PFSK-1 (cell line): Measurements from ENCODE around the gene SIPA1L3.

Experiments
- FOXP2 ChIP-seq: optimal IDR thresholded peaks from 2 replicates; pipeline ENCODE3; 2011; ENCODE audit warnings: borderline replicate concordance, control low read depth, inconsistent platforms; ENCODE audit not compliant: insufficient read depth; ENCODE audit errors: extremely low read length, extremely low read depth
- POLR2AphosphoS5 ChIP-seq: IDR thresholded peaks from 2 replicates; pipeline ENCODE4 v1.6.1; 2012; ENCODE audit warnings: low read depth, mild to moderate bottlenecking, control low read depth, low read length, moderate library complexity
- SIN3A ChIP-seq: IDR thresholded peaks from 2 replicates; pipeline ENCODE4 v1.6.1; 2012; ENCODE audit warnings: mild to moderate bottlenecking, low read length, moderate library complexity, borderline replicate concordance; ENCODE audit not compliant: insufficient read depth
- TAF1 ChIP-seq: IDR thresholded peaks from 2 replicates; pipeline ENCODE4 v1.6.1; 2012; ENCODE audit warnings: low read length, control low read depth, borderline replicate concordance; ENCODE audit not compliant: insufficient read depth
- TF ChIP-seq, protein P1 (sequence below), 2 experiments: IDR thresholded peaks; 2 replicates each; pipeline versions ENCODE4 v1.6.1 to v1.8.0; 2011 to 2012; ENCODE audit warnings: low read depth in 2 of 2, low read length in 2 of 2, control low read depth in 1 of 2, inconsistent platforms in 1 of 2, mild to moderate bottlenecking in 1 of 2, moderate library complexity in 1 of 2; ENCODE audit not compliant: insufficient read depth in 1 of 2

The SIPA1L3 gene

DNA sequence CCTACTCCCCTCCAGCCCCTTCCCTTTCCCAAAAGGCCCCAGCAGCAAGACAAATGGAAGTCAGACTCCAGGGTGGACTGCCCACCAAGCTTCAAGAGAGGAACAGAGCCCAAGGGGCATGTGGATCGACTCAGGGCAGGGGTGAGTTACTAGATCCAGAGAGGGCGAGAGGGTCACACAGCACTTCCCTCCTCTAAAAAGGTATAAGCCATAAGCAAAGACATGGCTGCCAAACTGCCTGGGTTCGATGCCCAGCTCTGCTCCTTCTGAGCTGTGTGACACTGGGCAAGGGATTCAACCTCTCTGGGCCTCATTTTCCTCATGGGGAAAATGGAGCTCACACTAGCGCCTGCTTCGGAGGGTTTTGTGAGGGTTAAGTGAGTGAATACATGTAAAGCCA lies 345.4 kb downstream of the SIPA1L3 start:
- no peak for TF ChIP-seq SIN3A
- TF ChIP-seq TAF1: no peak
- TF ChIP-seq, protein P1, sequence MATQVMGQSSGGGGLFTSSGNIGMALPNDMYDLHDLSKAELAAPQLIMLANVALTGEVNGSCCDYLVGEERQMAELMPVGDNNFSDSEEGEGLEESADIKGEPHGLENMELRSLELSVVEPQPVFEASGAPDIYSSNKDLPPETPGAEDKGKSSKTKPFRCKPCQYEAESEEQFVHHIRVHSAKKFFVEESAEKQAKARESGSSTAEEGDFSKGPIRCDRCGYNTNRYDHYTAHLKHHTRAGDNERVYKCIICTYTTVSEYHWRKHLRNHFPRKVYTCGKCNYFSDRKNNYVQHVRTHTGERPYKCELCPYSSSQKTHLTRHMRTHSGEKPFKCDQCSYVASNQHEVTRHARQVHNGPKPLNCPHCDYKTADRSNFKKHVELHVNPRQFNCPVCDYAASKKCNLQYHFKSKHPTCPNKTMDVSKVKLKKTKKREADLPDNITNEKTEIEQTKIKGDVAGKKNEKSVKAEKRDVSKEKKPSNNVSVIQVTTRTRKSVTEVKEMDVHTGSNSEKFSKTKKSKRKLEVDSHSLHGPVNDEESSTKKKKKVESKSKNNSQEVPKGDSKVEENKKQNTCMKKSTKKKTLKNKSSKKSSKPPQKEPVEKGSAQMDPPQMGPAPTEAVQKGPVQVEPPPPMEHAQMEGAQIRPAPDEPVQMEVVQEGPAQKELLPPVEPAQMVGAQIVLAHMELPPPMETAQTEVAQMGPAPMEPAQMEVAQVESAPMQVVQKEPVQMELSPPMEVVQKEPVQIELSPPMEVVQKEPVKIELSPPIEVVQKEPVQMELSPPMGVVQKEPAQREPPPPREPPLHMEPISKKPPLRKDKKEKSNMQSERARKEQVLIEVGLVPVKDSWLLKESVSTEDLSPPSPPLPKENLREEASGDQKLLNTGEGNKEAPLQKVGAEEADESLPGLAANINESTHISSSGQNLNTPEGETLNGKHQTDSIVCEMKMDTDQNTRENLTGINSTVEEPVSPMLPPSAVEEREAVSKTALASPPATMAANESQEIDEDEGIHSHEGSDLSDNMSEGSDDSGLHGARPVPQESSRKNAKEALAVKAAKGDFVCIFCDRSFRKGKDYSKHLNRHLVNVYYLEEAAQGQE (IDR thresholded peaks at IDR 0.05; ENCODE audit: insufficient read depth in 1 of 2, low read depth in 2 of 2, low read length in 2 of 2): no peak
- no peak for TF ChIP-seq FOXP2
- no peak for TF ChIP-seq POLR2AphosphoS5

DNA sequence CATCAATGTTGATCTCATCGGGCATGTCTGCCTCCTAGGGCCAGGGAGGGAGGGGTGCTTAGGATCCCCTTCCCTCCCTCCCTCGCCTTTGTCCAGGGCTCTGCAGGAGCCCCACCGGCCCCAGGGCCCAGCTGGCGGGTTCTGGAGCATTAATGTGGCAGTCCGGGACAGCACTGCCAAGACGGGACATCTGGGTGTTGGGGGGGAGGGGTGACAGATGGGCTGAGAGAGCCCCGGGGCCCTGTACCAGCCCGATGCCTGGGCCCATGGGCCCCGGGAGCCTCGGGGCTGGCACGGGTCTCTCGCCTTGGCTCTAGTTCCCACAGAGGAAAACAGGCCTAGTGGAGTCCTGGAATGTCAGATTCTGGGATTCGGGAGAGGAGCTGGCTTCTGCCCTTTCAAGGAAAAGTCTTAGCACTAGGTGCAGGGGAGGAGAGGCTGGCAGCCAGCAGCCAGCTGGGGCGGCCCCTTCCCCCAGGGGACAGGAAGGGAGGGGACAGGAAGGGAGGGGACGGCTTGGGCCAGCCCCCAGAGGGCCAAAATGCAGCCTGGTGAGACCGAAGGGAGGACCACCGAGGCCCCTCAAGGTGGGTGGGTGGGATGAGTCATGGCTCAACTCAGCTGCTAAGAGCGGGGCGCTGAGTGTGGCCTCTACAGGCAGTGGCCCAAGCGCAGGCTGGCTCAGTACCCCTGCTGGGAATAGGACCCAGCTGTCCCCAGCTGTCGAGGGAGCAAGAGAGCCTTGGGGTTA lies 346.1 kb downstream of the SIPA1L3 start:
- TF ChIP-seq TAF1 (no peak), FOXP2 (no peak), SIN3A (no peak), POLR2AphosphoS5 (no peak)
- TF ChIP-seq, protein P1 (IDR thresholded peaks at IDR 0.05; ENCODE audit: insufficient read depth in 1 of 2, low read depth in 2 of 2, low read length in 2 of 2): no peak

DNA sequence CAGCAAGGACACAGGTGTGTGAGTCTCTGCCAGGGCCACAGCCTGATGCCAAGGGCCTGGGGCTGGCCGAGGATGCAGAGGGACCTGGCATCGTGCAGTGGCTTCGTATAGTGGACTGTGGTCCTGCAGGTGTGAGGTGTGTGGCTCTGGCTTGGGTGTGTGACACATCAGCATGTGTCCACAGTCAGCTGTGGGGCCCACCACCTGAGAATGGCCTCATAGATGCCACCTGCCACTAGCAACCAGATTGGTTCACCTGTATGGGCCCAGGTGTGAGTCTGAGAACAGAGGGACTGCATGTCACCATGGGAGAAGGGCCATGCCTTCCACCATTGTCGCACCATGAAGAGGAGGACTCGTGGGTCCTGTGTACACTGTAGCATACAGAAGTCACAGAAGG lies 346.8 kb downstream of the SIPA1L3 start:
- TF ChIP-seq SIN3A (no peak), TAF1 (no peak), FOXP2 (no peak), POLR2AphosphoS5 (no peak)
- TF ChIP-seq, protein P1 (IDR thresholded peaks at IDR 0.05; ENCODE audit: insufficient read depth in 1 of 2, low read depth in 2 of 2, low read length in 2 of 2): no peak

DNA sequence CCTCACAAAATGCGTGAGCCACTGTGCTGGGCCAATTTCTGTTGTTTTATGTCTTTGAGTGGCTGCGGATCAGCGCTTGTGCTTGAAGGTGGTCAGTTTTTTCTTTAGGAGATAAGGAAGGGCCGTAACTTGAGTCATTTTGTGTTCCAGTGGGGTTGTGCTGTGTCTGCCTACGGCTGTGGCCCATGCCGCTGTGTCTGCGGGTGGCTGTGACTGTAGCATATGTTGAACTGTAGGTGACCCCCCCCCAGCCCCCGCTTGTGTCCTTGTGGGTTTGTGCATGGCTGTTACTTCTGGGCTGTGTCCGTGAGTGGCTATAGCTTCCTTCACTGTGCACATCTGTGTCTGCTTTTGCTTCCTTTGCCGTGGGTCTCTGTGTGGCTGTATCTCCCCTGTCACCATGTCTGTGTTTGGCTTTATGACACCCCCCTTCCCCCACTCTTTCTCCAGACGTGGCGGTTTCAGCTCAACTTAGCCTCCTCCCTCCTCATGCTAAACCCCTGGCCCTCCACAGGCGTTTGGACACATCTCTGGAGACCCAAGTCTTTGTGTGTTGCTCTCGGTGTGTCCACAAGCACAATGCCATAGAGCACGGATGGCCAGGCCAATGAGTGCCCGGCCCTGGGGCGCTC lies 348.5 kb downstream of the SIPA1L3 start:
- TF ChIP-seq SIN3A: no peak
- TF ChIP-seq, protein P1 (IDR thresholded peaks at IDR 0.05; ENCODE audit: insufficient read depth in 1 of 2, low read depth in 2 of 2, low read length in 2 of 2): no peak
- no peak for TF ChIP-seq FOXP2
- no peak for TF ChIP-seq POLR2AphosphoS5
- TF ChIP-seq TAF1: no peak
